Measurements from ENCODE around the gene LIMCH1. TPM values are rescaled to one million over a fixed set of nuclear protein-coding genes. Genes with fewer than 3 reads are reported as not detected.

Gene LIMCH1
- total and polyA plus RNA-seq, 2 of the 8 experiments (the other 6 are each of a cell fraction or from before 2014, with no cell fraction given): 2.7 to 3.0 TPM

- no peak for TF ChIP-seq SIRT6 (IDR thresholded peaks at IDR 0.05; ENCODE audit: low read length)
- TF ChIP-seq POU5F1 (IDR thresholded peaks at IDR 0.05; ENCODE audit: low read depth, low read length): no peak
- TF ChIP-seq CHD2 (IDR thresholded peaks at IDR 0.05; ENCODE audit: low read length): no peak
These were observed 176.5 kb downstream of the LIMCH1 start (continued) for GRCh38 chr4:41714364-41715000.
